Stomach (tissue), 4 donors: ENCODE measurements around the gene BBX.

Source experiments
- POLR2A ChIP-seq, 4 donors: fragments of 450-650 bp; IDR thresholded peaks; one replicate each; pipeline ENCODE4 v1.6.1; 2016; ENCODE audit warnings: antibody characterized with exemption in 4 of 4, control low read depth in 2 of 4, mild to moderate bottlenecking in 1 of 4, moderate library complexity in 1 of 4
- TF ChIP-seq, protein P1 (sequence below), 7 experiments: fragments of 450-650 bp in 4 of 7; fragments of 200-600 bp in 3 of 7; sonication (generic) in 3 of 7; IDR thresholded peaks; one replicate each; pipeline ENCODE4 v1.5.1; 2016 to 2019; ENCODE audit warnings: antibody characterized with exemption in 7 of 7, control low read depth in 2 of 7, mild to moderate bottlenecking in 1 of 7

DNA sequence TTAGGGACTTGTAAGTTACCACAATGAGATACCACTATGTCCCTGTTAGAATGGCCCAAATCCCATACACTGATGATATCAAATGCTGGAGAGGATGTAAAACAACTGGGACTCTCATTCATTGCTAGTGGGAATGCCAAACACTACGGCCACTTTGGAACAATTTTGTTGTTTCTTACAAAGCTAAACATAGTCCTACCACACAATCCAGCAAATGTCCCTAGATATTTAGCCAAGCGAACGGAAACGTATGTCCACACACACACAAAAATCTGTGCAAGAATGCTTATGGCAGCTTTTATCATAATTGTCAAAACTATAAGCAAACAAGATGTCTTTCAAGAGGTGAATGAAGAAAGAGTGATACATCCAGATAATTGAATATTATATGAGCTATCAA is 296.9 kb downstream of the BBX start:
- TF ChIP-seq, protein P1, sequence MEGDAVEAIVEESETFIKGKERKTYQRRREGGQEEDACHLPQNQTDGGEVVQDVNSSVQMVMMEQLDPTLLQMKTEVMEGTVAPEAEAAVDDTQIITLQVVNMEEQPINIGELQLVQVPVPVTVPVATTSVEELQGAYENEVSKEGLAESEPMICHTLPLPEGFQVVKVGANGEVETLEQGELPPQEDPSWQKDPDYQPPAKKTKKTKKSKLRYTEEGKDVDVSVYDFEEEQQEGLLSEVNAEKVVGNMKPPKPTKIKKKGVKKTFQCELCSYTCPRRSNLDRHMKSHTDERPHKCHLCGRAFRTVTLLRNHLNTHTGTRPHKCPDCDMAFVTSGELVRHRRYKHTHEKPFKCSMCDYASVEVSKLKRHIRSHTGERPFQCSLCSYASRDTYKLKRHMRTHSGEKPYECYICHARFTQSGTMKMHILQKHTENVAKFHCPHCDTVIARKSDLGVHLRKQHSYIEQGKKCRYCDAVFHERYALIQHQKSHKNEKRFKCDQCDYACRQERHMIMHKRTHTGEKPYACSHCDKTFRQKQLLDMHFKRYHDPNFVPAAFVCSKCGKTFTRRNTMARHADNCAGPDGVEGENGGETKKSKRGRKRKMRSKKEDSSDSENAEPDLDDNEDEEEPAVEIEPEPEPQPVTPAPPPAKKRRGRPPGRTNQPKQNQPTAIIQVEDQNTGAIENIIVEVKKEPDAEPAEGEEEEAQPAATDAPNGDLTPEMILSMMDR (IDR thresholded peaks at IDR 0.05): no peak
- no peak for TF ChIP-seq POLR2A (IDR thresholded peaks at IDR 0.05)
